IMR-90 (cell line): ENCODE data around the gene CAPS. TPM values are rescaled to one million over a fixed set of nuclear protein-coding genes. Genes with fewer than 3 reads are reported as not detected.

Experiments
- ATAC-seq: fragments of 200-7000 bp; cut with Tn5 transposase; 2 replicates; pipeline ENCODE4 v1.9.1; 2020; ENCODE audit warnings: low read depth, mild to moderate bottlenecking, moderate library complexity
- BruUV-seq: library from RNA; stranded (reverse); fragments of 400-500 nt; replicated peaks from 2 replicates; lab custom pipeline; 2021; lab: Mats Ljungman, UMichigan
- CTCF ChIA-PET: fragments of 300-600 bp; formaldehyde crosslinking; extraction: SDS; loops from one replicate; lab custom pipeline; 2021; ENCODE audit warnings: antibody characterized with exemption; lab: Yijun Ruan, JAX
- POLR2A ChIA-PET: fragments of 300-600 bp; sonication (Branson Sonifier 250); formaldehyde crosslinking; loops from one replicate; lab custom pipeline; 2022; ENCODE audit warnings: antibody characterized with exemption; ENCODE audit not compliant: unreplicated experiment; lab: Charles Lee
- DNase-seq: peaks from one replicate; pipeline ENCODE4 v3.0.0; 2013
- H2AFZ ChIP-seq: replicated peaks from 2 replicates; pipeline ENCODE3; 2013; ENCODE audit warnings: low read length, mild to moderate bottlenecking; ENCODE audit not compliant: poor library complexity
- H2AK5ac ChIP-seq: 2 replicates; pipeline ENCODE4 v1.6.1; 2013; ENCODE audit warnings: low read depth, low read length, inconsistent platforms
- H2AK9ac ChIP-seq: replicated peaks from 2 replicates; pipeline ENCODE3; 2013; ENCODE audit warnings: mild to moderate bottlenecking, low read depth, low read length, moderate library complexity; ENCODE audit not compliant: poor library complexity
- H2BK120ac ChIP-seq: 2 replicates; pipeline ENCODE4 v1.6.1; 2013; ENCODE audit warnings: low read depth, low read length, inconsistent platforms
- H2BK15ac ChIP-seq: 3 replicates; pipeline ENCODE4 v1.6.1; 2013; ENCODE audit warnings: low read depth, low read length, inconsistent platforms
- H2BK20ac ChIP-seq: 2 replicates; pipeline ENCODE4 v1.6.1; 2013; ENCODE audit warnings: low read depth, mild to moderate bottlenecking, inconsistent platforms, low read length, moderate library complexity
- H2BK5ac ChIP-seq: 2 replicates; pipeline ENCODE4 v1.6.1; 2013; ENCODE audit warnings: mild to moderate bottlenecking, low read depth, low read length, inconsistent platforms; ENCODE audit not compliant: poor library complexity, severe bottlenecking
- H3K14ac ChIP-seq: replicated peaks from 2 replicates; pipeline ENCODE4 v1.6.1; 2013; ENCODE audit warnings: low read depth, low read length, inconsistent platforms
- H3K18ac ChIP-seq: 2 replicates; pipeline ENCODE4 v1.6.1; 2013; ENCODE audit warnings: low read depth, low read length, control low read depth
- H3K23ac ChIP-seq: 2 replicates; pipeline ENCODE4 v1.6.1; 2013; ENCODE audit warnings: low read depth, low read length, inconsistent platforms
- H3K27ac ChIP-seq: 2 replicates; pipeline ENCODE4 v1.5.1; 2013; ENCODE audit warnings: mild to moderate bottlenecking, control low read depth, low read length; ENCODE audit not compliant: insufficient read depth
- H3K27me3 ChIP-seq: 2 replicates; pipeline ENCODE4 v1.6.1; 2013; ENCODE audit warnings: low read length; ENCODE audit not compliant: control insufficient read depth, insufficient read depth
- H3K36me3 ChIP-seq: 2 replicates; pipeline ENCODE4 v1.6.1; 2013; ENCODE audit warnings: low read length, mixed read lengths; ENCODE audit not compliant: control insufficient read depth, insufficient read depth
- H3K4ac ChIP-seq: 2 replicates; pipeline ENCODE4 v1.6.1; 2013; ENCODE audit warnings: low read depth, low read length, inconsistent platforms
- H3K4me1 ChIP-seq: 2 replicates; pipeline ENCODE4 v1.6.1; 2013; ENCODE audit warnings: low read length, mixed read lengths; ENCODE audit not compliant: control insufficient read depth, insufficient read depth
- H3K4me2 ChIP-seq: 2 replicates; pipeline ENCODE4 v1.6.1; 2013; ENCODE audit warnings: low read depth, mild to moderate bottlenecking, control low read depth, low read length, moderate library complexity
- H3K4me3 ChIP-seq: 2 replicates; pipeline ENCODE4 v1.5.1; 2013; ENCODE audit warnings: low read depth, mild to moderate bottlenecking, control low read depth, low read length, moderate library complexity; ENCODE audit not compliant: insufficient read depth
- H3K56ac ChIP-seq: 2 replicates; pipeline ENCODE4 v1.6.1; 2013; ENCODE audit warnings: low read length, inconsistent platforms; ENCODE audit not compliant: insufficient read depth; ENCODE audit errors: extremely low read depth
- H3K79me1 ChIP-seq, 2 experiments: 2 replicates each; pipeline ENCODE4 v1.6.1; 2013; ENCODE audit warnings: low read length in 2 of 2, inconsistent platforms in 1 of 2, low read depth in 1 of 2
- H3K9ac ChIP-seq: 2 replicates; pipeline ENCODE4 v1.6.1; 2013; ENCODE audit warnings: low read depth, low read length, control low read depth
- H3K9me1 ChIP-seq: 2 replicates; pipeline ENCODE4 v1.6.1; 2013; ENCODE audit warnings: low read length, inconsistent platforms; ENCODE audit not compliant: insufficient read depth
- H3K9me3 ChIP-seq: 2 replicates; pipeline ENCODE4 v1.6.1; 2013; ENCODE audit warnings: low read length; ENCODE audit not compliant: control insufficient read depth, insufficient read depth
- H4K20me1 ChIP-seq: 2 replicates; pipeline ENCODE4 v1.6.1; 2013; ENCODE audit warnings: low read length, inconsistent platforms; ENCODE audit not compliant: insufficient read depth
- H4K5ac ChIP-seq: 2 replicates; pipeline ENCODE4 v1.6.1; 2013; ENCODE audit warnings: mild to moderate bottlenecking, low read depth, low read length, control low read depth
- H4K8ac ChIP-seq, 2 experiments: 2 replicates each; pipeline ENCODE4 v1.6.1; 2013; ENCODE audit warnings: low read depth in 2 of 2, low read length in 2 of 2, control low read depth in 1 of 2, inconsistent platforms in 1 of 2
- H4K91ac ChIP-seq: 2 replicates; pipeline ENCODE4 v1.6.1; 2013; ENCODE audit warnings: low read depth, low read length, inconsistent platforms; ENCODE audit not compliant: insufficient read depth
- FOS ChIP-seq: fragments of 150-350 bp; IDR thresholded peaks from 2 replicates; pipeline ENCODE4 v1.6.1; 2016; ENCODE audit warnings: low read depth, low read length
- NFE2L2 ChIP-seq: fragments of 150-350 bp; IDR thresholded peaks from 2 replicates; pipeline ENCODE4 v1.6.1; 2016; ENCODE audit warnings: low read depth, mild to moderate bottlenecking, low read length
- RAD21 ChIP-seq: IDR thresholded peaks from 2 replicates; pipeline ENCODE4 v1.6.1; 2012; ENCODE audit warnings: low read length, improper control_type of control experiment
- RFX5 ChIP-seq: IDR thresholded peaks from 2 replicates; pipeline ENCODE4 v1.8.0; 2012; ENCODE audit warnings: low read depth, mild to moderate bottlenecking, low read length, moderate library complexity
- SMC3 ChIP-seq: fragments of 150-350 bp; IDR thresholded peaks from 2 replicates; pipeline ENCODE4 v1.6.1; 2016; ENCODE audit warnings: low read depth, mild to moderate bottlenecking, antibody characterized with exemption, low read length, moderate library complexity
- WGBS, 2 experiments: methylation state at CpG; one replicate each; pipeline versions ENCODE4 v1.1.5 to v1.1.7; 2013; ENCODE audit warnings: missing lambda C conversion rate in 2 of 2; ENCODE audit not compliant: insufficient read length in 1 of 2; ENCODE audit errors: extremely low coverage in 2 of 2; 5-methylcytosine and 5-hydroxymethylcytosine counted together
- dilution Hi-C: fragments of 300-500 bp; cut with HindIII; formaldehyde crosslinking; loops from one replicate; pipeline ENCODE4 v1.14.3; 2018; ENCODE audit warnings: low sequenced_read_pairs; ENCODE audit not compliant: unreplicated experiment
- in situ Hi-C: fragments of 300-500 bp; cut with MboI; formaldehyde crosslinking; loops from 3 replicates; pipeline ENCODE4 v1.14.3; 2019; ENCODE audit warnings: low sequenced_read_pairs, inconsistent platforms, mixed read lengths
- intact Hi-C: fragments of 100-400 bp; cut with micrococcal nuclease; formaldehyde crosslinking; loops from 2 replicates; pipeline ENCODE4 v1.10.0; 2022
- polyA plus RNA-seq, 3 experiments: library from polyadenylated mRNA; depleted of rRNA; stranded (reverse); fragments of >200 nt; gene quantifications; 2 replicates each; pipeline ENCODE4 v1.2.3, GENCODE V29; 2012; ENCODE audit warnings: low replicate concordance in 1 of 3
- total RNA-seq: library from RNA; depleted of rRNA; stranded (reverse); fragments of >200 nt; gene quantifications from 2 replicates; pipeline ENCODE4 v1.2.3, GENCODE V29; 2012
- TF ChIP-seq, protein P1 (sequence below): conservative IDR thresholded peaks from 2 replicates; pipeline ENCODE4 v1.5.1; 2012; ENCODE audit warnings: mild to moderate bottlenecking, low read depth, low read length, improper control_type of control experiment
- TF ChIP-seq, protein P2 (sequence below): fragments of 150-350 bp; IDR thresholded peaks from 2 replicates; pipeline ENCODE4 v1.6.1; 2017; ENCODE audit warnings: mild to moderate bottlenecking, antibody characterized with exemption, low read length, low read depth

The CAPS gene
- total and polyA plus RNA-seq, 2 of the 4 experiments (the other 2 are of a cell fraction) = 0.54 to 4.9 TPM

DNA sequence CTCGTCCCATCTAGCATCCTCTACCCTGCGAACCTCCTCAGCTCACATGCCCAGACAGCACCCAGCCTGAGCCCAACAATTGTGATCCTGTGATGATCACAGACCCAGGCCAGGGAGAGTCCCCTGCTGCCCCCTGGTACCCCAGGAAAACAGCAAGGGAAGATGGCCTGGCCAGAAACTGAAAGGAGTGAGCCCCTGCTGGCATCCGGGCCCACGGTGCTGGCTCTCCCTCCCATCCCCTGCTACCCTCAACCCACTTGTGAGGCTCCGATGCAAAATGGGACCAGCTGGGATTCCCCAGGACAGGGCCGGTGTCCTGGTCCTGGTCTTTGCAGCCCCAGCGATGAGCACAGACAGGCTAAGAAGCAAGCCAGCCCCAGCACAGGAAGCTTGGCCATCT lies 49.8 kb downstream of the CAPS start:
- in situ Hi-C loops = no loop called here
- 89% methylated on average over 4 of the region's 7 CpGs; no CpG with 5 or more reads in 1 of the 2 experiments for WGBS, 2 experiments
- peak overlapping the region; percentile 42 for H3K27ac ChIP-seq
- no peak overlapping the region for H3K4me3 ChIP-seq
- TF ChIP-seq, protein P1, sequence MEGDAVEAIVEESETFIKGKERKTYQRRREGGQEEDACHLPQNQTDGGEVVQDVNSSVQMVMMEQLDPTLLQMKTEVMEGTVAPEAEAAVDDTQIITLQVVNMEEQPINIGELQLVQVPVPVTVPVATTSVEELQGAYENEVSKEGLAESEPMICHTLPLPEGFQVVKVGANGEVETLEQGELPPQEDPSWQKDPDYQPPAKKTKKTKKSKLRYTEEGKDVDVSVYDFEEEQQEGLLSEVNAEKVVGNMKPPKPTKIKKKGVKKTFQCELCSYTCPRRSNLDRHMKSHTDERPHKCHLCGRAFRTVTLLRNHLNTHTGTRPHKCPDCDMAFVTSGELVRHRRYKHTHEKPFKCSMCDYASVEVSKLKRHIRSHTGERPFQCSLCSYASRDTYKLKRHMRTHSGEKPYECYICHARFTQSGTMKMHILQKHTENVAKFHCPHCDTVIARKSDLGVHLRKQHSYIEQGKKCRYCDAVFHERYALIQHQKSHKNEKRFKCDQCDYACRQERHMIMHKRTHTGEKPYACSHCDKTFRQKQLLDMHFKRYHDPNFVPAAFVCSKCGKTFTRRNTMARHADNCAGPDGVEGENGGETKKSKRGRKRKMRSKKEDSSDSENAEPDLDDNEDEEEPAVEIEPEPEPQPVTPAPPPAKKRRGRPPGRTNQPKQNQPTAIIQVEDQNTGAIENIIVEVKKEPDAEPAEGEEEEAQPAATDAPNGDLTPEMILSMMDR = no peak
- TF ChIP-seq NFE2L2 (no peak), SMC3 (no peak), FOS (no peak), RFX5 (no peak), RAD21 (no peak)
- TF ChIP-seq, protein P2, sequence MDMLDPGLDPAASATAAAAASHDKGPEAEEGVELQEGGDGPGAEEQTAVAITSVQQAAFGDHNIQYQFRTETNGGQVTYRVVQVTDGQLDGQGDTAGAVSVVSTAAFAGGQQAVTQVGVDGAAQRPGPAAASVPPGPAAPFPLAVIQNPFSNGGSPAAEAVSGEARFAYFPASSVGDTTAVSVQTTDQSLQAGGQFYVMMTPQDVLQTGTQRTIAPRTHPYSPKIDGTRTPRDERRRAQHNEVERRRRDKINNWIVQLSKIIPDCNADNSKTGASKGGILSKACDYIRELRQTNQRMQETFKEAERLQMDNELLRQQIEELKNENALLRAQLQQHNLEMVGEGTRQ = no peak
- peak overlapping the region; percentile 61; the same call in 1 of the 2 replicates for H2BK20ac ChIP-seq
- ChIA-PET POLR2A (no interaction called here), CTCF (no interaction called here)
- dilution Hi-C loops = no loop called here
- H3K36me3 ChIP-seq = peaks cover 7% of the 10 kb centered on the region; the same call in 1 of the 2 replicates
- peak overlapping the region; percentile 39 for H2AK9ac ChIP-seq
- H3K18ac ChIP-seq = peak overlapping the region; percentile 22; the same call in 1 of the 2 replicates
- no peaks in the 10 kb centered on the region for H3K27me3 ChIP-seq
- ATAC-seq (no peak), DNase-seq (no peak)
- H4K8ac ChIP-seq = peak overlapping the region in 1 of 2 experiments; percentile 17; a peak in 1 of 4 replicates
- no TSS peak for BruUV-seq
- peak overlapping the region; percentile 97; the same call in 1 of the 2 replicates for H2AK5ac ChIP-seq
- peak overlapping the region; percentile 31; the same call in 1 of the 2 replicates for H4K5ac ChIP-seq
- intact Hi-C loops = loop anchor here (10.0 kb wide), 1 partner anchor 159 kb away; the partner anchor contains the start of gene NRTN
- peaks cover 37 to 94% of the 10 kb centered on the region in 2 experiments for H3K79me1 ChIP-seq
- peaks cover 91% of the 10 kb centered on the region for H4K20me1 ChIP-seq
- H2BK5ac ChIP-seq = peak overlapping the region; percentile 45
- H3K9me3 ChIP-seq = no peaks in the 10 kb centered on the region
- H3K4ac ChIP-seq = peak overlapping the region; percentile 83
- no peak overlapping the region for H3K4me2 ChIP-seq
- no peak overlapping the region for H3K14ac ChIP-seq
- H3K56ac ChIP-seq = no peak overlapping the region
- H3K4me1 ChIP-seq = peaks cover 62% of the 10 kb centered on the region
- H2AFZ ChIP-seq = no peak overlapping the region
- H3K23ac ChIP-seq = peak overlapping the region; percentile 54; the same call in 1 of the 2 replicates
- peak overlapping the region; percentile 23; the same call in 1 of the 2 replicates for H2BK120ac ChIP-seq
- no peak overlapping the region for H3K9ac ChIP-seq
- H4K91ac ChIP-seq = peak overlapping the region; percentile 75
- peaks cover 76% of the 10 kb centered on the region for H3K9me1 ChIP-seq
- no peak overlapping the region; the same call in 2 of the 3 replicates for H2BK15ac ChIP-seq
